T-helper 1 cell (primary cell): ENCODE measurements around the gene UBTD2.
A peak's percentile ranks its signal among the peaks of the same experiment; 100 is the strongest.
"Not testable (repeated sequence)": the region's sequence is repeated elsewhere in the genome, so short reads cannot be mapped to it uniquely, and the experiment has no call there.

Experiments
- DNase-seq, 5 donors: peaks; one replicate each; pipeline ENCODE4 v3.0.0-alpha.2; 2012 to 2020

UBTD2 gene

DNA sequence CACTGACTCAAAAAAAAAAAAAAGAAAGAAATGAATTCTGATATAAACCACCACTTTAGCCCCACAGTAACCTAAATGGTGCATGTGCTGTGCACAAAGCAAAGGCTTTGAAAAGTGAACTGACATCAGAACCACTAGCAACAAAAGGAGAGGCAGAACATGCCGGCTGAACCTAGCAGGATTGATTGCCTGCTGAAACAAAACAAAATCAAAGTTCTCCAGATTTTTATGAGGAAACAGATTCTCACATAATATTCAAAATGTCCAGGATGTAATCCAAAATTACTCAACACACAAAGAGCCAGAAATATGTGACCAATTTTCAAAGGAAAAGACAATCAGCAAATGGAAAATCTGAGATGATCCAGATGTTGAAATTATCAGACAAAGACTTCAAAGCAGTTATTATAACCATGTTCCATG is 37.9 kb downstream of the UBTD2 start:
- no peak for DNase-seq

DNA sequence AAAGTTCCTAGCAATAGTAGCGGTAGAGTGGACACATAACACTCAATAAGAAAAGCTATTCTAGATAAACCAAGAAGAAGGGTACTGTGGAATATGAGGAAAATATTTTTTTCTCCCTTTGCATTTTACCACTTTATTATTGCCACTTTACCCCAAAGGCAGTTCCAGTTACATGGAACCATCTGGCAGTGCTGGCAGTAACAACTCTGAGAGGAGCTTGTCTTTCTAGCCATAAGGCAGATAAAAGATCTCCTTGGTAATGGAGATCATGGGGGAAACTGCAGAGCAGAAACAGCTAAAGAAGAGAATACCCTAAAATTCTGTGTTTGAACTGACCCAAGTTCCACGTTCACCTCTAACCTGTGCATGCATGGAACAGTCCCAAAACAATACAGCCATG is 38.5 kb downstream of the UBTD2 start:
- DNase-seq, result no peak

DNA sequence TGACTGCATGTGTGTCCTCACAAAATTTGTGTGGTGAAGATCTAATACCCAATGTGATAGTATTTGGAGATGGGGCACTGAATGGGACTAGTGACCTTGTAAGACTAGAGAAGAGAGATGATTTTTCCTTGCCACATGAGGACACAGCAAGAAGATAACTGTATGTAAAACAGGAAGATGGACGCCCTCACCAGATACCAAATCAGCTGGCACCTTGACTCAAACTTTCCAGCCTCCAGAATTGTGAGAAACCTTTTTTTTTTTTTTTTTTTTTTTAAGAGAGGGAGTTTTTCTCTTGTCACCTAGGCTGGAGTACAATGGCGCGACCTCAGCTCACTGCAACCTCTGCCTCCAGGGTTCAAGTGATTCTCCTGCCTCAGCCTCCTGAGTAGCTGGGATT is 40.3 kb downstream of the UBTD2 start:
- DNase-seq, result no peak

DNA sequence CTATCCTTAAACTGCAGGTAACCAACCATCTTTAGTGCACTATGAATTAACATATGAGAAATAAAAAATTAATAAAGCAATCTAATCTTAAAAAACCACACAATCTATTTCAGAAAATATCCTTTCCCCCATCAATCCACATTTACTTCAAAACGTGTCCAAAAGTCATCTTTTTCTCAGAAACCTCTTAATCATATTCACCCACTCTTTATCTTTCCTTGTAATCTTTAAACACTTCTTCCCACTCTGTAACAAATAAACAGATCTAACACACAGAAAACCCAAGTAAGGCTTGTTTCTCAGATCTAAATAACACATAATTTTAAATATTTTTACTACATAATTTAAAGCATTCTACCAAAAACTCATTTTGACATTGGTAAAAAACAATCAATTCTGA is 45.2 kb downstream of the UBTD2 start:
- DNase-seq, result peak in 1 of 5 donors; percentile 20

DNA sequence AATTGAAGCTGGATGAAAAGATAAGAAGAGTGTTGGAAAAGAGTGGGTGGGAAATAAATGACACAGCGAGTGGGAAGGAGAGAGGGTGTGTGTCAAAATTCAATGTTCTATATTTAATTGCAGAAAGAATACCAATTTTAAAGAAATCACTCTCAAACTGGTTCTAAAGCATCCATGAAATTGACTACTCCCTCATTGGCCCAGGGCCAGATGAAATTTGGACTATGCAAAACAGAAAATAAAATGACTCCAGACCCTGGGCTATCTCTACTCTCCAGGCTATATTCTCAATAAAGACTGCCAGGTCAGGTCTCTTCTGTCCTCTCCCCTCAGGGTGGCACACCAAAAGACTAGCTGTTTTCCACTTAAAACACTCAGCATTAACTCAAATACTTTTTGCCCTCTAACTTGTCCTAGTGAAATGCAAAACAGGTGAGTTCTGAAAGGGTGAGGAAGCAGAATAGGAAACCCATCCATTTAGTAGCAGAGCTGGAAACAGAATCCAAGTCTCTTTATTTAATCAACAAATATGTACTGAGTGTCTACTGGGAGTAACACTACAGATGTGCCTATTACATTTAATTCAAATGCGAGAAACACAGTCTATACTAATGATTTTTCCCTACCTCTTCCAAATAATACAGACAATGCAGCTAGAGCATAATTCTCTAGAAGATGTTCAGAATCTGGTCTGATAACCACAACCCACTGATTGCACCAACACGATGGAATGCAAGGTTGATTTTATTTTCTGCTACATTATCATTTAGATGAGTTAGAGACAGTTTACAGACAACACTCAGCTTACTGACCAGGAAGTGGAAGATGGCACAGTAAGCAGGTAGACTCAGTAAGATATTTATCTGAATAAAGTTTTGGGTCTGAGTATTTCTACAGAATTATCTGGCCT is 47.5 kb downstream of the UBTD2 start:
- no peak for DNase-seq

DNA sequence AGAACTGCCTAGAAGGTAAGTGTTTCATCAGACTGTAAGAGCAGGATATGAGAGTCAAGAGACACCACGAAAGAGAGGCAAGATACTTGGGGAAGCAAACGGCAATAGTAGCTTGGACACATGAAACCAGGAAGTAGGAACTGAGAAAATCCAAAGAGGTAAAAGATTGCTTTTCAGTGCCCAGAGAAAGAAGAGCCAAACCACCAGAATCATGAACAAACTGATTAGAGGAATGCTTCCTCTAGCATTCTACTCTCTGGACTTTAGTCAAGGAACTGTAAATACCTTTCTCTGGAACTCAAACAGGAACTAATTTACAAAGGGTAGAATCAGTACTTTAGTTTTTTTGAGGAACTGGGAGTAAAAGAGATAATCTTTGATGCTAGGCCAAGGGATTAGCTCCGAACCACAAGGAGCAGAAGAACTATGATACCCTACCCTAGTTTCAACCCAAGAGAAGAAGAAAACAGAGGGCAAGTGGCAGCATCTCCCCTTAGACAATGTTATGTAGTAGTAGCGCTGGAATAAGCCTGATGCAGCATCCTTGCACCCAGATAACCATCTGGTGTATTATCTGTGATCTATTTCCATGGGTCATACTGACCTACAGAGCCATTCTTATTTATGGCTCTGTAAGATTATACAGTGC is 48.3 kb downstream of the UBTD2 start:
- DNase-seq, result peak in 1 of 5 donors; percentile 22

DNA sequence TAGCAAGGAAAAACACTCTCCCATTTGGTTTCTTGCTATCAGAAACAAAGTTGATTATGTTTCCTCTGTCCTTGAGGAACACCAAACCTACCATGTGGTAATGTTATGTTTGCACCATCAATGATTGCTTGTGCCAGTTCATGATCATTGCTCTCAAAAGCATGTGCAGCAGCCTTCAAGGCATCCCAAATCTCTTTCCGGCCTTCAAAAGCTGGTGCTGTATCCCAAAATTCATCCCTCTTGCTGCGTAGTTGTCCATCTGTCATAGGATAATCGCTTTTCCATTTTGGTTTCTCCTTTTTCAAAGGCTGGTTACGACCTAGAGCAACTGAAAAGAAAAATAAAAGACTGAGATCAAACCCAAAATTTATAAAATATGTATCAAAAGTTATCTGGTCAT is 49.5 kb downstream of the UBTD2 start:
- DNase-seq, result no peak

DNA sequence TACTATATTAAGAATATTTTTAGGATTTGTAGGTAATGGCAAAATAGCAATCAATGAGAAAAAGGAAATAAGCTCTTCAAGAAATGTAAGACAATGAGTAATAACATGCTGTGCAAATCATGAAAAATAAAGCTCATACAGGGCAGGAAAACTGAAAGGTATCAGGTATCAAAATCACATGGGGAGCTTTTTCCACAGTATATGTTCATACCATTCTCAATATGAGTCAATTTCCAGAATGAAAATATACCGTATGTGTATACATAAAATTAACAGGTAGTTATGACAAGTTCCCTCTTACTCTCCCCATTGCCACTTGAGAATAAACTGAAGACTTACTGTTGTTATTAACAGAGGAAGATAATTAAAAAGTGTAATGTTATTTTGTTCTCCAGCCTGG is 53.7 kb downstream of the UBTD2 start:
- DNase-seq, result peak in 1 of 5 donors; percentile 17

DNA sequence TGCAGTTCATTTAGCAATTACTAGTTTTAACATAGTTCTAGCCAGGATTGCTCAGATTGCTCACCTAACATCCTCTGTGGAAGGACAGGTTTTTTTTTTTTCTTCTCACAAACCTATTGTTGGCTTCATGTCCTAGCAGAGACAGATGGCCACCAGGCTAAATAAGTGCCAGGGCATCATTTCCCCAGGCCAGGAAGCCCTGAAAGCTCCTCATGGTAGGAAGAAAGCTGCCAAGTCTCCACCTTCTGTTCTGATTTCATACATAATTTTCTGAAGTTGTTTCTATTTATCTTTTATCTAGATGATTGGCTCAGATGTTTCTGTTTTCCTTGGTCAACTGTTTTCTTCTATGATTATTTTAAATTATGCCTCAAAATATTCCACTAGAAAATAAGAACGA is 58.6 kb downstream of the UBTD2 start:
- DNase-seq, result no peak

DNA sequence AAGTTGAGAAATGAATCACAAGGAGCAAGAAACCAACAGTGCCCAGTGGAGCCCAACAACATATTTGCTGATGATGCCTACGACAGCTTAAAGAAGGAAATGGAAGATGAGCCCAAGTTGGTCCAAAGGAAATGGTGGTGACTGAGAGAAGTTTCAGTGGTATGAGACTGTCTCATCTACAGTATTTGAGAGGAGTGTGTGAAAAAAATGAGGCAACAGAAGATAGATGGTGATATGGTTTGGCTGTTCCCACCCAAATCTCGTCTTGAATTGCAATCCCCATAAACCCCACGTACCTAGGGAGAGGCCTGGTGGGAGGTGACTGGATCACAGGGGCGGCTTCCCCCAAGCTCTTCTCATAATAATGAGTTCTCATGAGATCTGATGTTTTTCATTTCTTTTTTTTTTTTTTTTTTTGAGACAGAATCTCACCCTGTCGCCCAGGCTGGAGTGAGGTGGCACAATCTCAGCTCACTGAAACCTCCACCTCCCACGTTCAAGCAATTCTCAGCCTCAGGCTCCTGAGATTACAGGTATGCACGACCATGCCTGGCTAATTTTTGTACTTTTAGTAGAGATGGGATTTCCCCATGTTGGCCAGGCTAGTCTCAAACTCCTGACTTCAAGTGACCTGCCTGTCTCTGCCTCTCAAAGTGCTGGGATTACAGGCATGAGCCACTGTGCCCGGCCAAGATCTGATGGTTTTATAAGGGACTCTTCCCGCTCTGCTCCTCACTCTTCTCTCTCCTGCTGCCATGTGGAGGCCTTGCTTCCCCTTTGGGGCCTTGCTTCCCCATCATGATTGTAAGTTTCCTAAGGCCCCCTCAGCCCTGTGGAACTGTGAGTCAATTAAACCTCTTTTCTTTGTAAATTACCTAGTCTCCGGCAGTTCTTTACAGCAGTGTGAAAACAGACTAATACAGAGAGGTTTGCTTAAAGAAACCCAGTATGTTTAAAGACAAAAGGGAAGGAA is 59.4 kb downstream of the UBTD2 start:
- DNase-seq, result peak in 1 of 5 donors; percentile 81

DNA sequence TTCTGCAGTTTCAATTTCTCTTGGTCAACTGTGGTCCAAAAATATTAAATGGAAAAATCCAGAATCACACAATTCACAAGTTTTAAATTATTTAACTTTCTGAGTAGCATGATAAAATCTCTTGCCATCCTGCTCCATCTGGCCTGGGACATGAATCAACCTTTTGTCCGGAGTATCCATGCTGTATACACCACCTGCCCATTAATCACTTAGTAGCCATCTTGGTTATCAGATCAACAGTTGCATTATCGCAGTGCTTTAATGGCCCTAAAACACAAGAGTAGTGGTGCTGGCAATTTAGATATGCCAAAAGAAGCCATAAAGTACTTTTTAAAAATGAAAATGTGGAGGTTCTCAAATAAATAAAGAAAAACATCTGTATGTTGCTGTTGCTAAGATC is 64.3 kb downstream of the UBTD2 start:
- DNase-seq, result no peak

DNA sequence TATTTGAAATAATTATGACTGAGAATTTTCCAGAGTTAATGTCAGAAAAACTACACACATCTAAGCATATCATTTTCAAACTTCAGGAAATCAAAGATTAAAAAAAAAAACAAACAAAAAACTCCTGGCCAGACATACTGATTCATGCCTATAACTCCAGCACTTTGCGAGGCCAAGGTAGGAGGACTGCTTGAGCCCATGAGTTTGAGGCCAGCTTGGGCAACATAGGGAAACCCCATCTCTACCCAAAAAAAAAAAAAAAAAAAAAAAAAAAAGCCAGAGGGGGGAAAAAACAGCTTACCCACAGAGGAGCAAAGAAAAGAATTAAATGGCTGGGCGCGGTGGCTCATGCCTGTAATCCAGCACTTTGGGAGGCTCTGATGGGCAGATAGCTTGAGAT is 67.2 kb downstream of the UBTD2 start:
- no peak for DNase-seq

DNA sequence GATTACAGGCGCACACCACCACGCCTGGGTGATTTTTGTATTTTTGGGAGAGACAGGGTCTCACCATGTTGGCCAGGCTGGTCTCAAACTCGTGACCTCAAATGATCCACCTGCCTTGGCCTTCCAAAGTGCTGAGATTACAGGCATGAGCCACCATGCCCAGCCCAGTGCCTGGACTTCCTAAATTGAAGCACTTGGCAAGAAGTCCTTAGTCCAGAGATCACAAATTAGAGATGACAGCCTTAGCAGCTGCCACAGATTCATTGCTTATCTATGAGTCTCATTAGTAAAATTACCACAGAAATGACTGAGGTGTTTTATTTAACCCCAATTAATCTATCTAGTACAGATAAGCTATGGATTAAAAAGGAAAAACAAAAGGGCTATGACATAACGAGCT is 70.4 kb downstream of the UBTD2 start:
- no peak for DNase-seq

DNA sequence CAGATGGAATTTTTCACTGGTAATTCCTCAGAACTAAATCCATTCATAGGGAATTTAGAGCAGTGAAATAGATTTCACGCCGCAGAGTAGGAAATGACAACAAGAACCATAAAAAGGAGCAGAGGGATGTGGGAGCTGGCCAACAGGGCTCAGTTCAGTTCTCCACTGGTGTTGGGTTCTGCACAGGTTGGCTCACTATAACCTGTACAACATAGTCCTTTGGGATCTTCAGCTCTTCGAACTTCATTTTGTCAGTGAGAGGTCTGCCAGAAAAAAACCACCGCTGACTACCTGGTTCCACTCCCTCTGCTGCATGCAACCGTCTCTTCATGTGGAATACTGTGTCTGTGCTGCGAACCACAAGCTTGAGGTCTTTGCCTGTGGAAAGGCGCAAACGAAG is 71.9 kb downstream of the UBTD2 start:
- DNase-seq, result no peak

DNA sequence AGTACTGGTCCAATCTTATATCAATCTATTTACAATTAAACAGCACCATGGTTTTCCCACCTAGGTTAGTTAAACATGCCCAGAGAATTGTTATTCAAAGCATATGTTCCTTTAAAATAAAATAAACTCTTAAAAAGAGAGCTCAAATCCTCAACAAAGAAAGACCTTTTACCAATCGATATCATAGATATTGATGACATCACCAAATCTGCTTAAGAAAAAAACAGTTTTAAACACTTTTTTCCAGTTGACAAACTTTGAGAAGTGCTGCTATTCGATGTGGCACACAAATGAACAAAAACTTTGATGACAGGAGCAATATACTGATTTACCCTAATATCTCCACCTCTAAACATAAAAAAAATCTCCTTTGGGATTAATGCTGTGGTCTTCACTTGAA is 73.8 kb downstream of the UBTD2 start:
- no peak for DNase-seq

DNA sequence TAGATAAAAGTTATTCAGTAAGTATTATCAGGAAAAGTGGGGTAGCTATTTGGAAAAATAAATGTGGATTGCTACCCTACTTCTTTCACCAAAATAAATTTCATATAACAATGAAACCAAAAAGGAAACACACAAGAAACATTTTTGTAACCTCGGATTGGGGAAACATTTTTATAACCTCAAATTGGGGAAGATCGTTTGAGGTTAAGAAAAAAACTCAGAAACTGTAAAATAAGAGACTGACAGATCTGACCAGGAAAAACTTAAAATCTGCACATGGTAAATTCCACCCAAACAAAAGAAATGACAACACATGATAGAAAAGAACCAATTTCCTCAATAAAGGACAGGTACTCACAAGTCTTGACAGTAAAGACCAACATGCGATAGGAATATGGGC is 76.1 kb downstream of the UBTD2 start:
- DNase-seq, result no peak

DNA sequence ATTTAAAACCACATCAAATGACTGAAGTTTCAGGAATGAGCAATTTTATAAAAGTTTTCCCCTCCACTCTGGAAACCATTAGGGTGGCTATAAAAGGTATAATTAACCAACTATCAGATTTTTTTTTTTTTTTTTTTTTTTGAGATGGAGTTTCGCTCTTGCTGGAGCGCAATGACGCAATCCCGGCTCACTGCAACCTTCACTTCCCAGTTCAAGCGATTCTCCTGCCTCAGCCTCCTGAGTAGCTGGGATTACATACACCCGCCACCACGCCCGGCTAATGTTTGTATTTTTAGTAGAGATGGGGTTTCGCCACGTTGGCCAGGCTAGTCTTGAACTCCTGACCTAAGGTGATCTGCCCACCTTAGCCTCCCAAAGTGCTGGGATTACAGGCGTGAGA is 77.6 kb downstream of the UBTD2 start:
- not testable (repeated sequence) for DNase-seq

DNA sequence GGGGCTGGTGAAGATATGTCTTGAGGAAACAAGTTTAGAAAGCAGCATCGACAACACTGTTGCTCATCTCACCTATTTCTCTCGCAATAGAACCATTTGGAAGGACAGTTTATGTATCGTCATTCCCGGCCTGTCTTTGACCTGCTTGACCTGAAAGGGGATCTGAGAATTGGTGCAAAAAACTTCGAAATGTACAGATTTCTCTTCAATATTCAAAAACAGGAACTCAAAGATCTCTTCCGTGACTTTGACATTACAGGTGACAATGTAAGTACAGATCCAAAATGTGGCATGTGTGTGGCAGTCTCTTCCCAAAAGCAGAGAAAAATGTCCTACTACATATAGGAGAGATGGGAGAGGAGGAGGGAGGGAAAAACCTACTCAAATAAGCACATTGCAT is 83.1 kb downstream of the UBTD2 start:
- DNase-seq, result no peak

DNA sequence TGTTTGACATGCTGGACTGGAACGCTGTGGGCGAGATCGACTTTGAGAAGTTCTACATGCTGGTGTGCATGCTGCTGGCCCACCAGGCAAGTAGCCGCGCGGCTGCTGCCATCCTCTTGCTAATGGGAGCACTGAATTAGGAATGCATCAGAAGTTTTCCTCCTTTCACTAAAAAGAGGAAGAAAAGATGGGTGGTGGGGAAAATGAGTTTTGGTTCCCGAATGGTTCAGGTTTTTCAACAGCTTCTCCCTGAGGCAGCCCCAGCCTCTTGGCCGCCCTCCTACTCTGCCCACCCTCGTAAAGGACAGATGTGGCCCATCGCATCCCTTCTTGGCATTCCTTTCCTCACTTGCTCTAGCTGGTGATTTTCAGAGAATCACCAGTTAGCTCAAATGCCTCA is 84.1 kb downstream of the UBTD2 start:
- DNase-seq, result no peak

DNA sequence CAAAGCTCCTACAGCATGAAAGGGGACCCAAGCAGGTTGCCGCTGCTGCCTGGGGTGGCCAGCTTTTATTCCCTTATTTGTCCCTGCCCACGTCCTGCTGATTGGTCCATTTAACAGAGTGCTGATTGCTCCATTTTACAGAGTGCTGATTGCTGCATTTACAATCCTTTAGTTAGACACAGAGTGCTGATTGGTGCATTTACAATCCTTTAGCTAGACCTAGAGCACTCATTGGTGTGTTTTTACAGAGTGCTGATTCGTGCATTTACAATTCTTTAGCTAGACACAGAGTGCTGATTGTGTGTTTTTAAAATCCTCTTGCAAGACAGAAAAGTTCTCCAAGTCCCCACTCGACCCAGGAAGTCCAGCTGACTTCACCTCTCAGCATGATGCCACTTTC is 85.8 kb downstream of the UBTD2 start:
- DNase-seq, result not testable (repeated sequence)

DNA sequence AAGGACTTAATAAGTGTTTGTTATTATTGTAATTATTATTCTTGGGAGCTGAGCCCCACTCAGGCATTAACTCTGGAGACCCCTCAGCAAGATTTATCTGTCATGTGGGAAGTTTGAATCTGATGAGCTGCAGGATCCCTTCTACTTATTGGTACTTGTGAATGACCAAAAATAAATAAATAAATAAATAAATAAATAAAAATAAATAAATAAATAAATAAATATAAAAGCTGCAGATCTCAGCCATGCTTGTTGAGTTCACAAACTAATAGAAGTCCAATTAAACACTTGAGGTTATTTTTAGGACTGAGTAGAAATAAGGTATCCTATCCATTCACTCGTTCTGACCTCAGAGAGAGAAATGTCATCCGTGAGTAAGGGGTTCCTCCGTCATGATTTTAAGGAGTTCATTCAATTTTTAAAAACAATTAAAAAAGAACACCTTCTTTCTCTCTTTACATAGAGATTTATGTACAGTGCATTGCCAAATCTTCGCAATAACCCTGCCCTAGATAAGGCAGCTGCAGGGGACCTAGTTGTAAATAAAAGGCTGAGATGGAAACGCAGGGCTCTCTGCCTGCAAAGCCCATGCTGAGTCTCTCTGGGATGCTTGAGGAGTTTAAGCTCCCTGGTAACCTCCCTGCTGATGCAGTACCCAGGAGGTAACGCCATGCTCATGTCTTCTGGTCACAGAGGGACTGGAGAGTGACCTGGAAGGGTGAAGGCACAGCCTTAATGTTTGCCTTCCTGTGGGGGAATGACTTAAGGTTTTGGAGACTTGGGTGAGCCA is 88.4 kb downstream of the UBTD2 start:
- DNase-seq, result no peak

DNA sequence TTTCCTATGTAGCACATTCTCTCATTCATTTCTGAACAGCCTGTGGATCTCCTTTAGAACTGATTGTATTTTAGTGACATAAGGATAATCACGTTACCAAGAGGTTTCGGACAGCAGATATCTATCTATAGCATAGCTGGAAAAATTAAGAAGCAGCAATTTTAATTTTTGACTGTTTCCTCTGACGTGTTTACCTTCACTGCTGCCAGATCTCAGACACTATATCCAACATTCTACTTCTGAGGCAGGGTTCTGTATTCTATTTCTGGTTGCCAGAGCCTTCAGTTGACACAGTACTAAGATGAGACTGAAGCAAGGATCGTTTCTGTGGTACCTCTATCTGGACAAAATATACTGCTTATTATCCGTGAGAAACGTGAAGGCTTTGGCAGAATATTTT is 89.7 kb downstream of the UBTD2 start, which contains the start of gene EFCAB9:
Gene EFCAB9 (plus strand): TSS at position 301 of the 400 bp plus-strand sequence. CDS start 1 bp downstream, at position 302.
- no peak for DNase-seq
